AG09319 (cell line): ENCODE measurements around the gene NPAS3.

Experiments
- DNase-seq: peaks from one replicate; pipeline ENCODE4 v3.0.0-alpha.2; 2010; ENCODE audit warnings: low read depth; ENCODE audit errors: extremely low read depth
- CTCF ChIP-seq: IDR thresholded peaks from 2 replicates; pipeline ENCODE4 v1.5.1; 2011; ENCODE audit warnings: low read depth, mild to moderate bottlenecking, inconsistent platforms, low read length, moderate library complexity

Gene NPAS3

GRCh38 chr14:33331176-33331949 is 392.7 kb downstream of the NPAS3 start:
- DNase-seq, result no peak
- TF ChIP-seq CTCF, result no peak

- no peak for DNase-seq
- TF ChIP-seq CTCF, result no peak
These were observed 393.8 kb downstream of the NPAS3 start for GRCh38 chr14:33332497-33332896.

DNA sequence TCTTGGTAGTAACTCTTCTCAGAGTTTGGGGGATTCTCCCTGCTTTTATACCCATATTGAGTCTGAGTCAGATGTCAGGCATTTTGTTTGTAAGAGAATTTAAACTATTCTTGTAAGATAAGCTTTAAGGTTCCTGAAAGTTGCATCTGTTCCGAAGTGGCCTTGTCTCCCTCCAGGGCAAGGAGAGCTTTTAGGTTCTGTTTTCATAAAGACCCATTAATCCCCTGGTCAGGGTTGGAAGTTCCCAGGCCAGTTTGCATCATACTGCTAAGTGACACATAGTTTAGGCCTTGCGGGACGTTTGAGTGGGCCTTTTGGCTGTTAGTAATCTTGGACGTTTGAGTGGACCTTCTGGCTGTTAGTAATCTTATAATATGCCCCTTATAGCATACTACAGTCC is 396.7 kb downstream of the NPAS3 start:
- no peak for TF ChIP-seq CTCF
- DNase-seq, result no peak

GRCh38 chr14:33342299-33342974 is 403.8 kb downstream of the NPAS3 start:
- TF ChIP-seq CTCF, result no peak
- no peak for DNase-seq

DNA sequence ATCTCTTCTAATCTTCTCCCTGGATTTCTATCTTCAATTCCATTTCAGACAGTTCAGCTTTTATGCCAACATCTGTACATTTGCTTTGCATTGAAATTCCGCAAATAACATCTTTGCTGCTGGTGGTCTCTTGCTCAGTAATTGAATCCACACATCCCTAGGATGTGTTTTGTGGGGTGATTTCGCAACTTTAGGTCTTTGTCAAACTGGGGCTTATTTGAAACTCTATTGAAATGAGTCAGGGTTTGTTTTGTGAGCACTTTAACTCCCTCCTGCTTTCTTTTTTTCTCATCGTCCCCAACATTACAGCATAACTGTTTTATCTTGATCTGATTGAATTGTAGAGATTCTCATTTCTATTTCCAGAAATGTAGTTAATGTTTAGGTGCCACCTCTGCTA is 404.3 kb downstream of the NPAS3 start:
- no peak for DNase-seq

DNA sequence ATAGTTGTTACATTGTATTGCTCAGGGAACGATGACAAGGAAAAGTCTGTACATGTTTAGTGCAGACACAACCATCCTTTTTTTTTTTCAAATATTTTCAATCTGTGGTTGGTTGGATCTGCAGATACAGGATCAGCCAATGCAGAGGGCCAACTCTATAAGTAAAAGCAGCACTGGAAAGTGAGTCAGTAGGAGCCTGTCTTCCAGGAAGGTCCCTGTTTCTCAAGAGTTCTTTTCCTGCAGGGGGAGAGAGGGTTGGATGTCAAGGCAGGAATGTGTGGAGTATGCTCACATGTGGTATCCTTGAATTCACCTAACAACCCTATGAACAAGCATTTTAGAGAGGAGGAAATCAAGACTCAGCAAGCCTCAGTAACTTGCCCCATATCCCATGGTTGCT is 409.1 kb downstream of the NPAS3 start:
- no peak for DNase-seq
- no peak for TF ChIP-seq CTCF

More for the DNA sequence above, 404.3 kb downstream of the NPAS3 start:
- TF ChIP-seq CTCF, result no peak

DNA sequence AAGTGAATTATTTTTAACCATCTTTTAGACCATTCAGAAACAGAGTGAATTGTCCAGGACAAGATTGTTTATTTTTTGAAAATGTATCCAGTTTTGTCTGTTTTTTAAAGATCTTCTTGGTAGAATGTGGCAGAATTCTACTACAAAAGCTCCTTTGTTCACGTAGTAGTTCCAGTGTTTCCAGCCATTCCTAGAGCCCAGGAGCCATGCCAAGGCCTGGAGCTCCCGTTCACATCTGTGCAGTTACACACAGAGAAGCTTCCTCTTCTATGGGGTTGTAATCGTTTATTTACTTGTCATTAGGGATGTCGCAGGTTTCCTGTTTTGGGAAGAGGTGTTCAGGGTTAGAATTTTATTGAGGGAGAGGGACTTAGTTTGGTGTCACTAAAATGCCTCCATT is 409.8 kb downstream of the NPAS3 start:
- DNase-seq, result no peak
- no peak for TF ChIP-seq CTCF
